Measurements from ENCODE around the gene IQCF2. TPM values are rescaled to one million over a fixed set of nuclear protein-coding genes. Genes with fewer than 3 reads are reported as not detected.
"Not testable (repeated sequence)": the region's sequence is repeated elsewhere in the genome, so short reads cannot be mapped to it uniquely, and the experiment has no call there.

The IQCF2 gene
- total RNA-seq, 2 experiments from 2014 or later: not detected

GRCh38 chr3:51897391-51897790 is 36.0 kb downstream of the IQCF2 start:
- DNase-seq (no peak), ATAC-seq (no peak)
- no peak for TF ChIP-seq CTCF (IDR thresholded peaks at IDR 0.05)
- no peaks in the 10 kb centered on the region for H3K9me3 Mint-ChIP-seq
- H3K27ac Mint-ChIP-seq: no peak overlapping the region
- H3K27me3 Mint-ChIP-seq: peaks cover 24% of the 10 kb centered on the region
- intact Hi-C loops (cut with micrococcal nuclease): no loop called here
- H3K4me3 Mint-ChIP-seq: no peak overlapping the region
- ChIA-PET POLR2A (no interaction called here), CTCF (interaction anchor here (0.6 kb wide), 1 partner anchor 44 kb away, joined by 4 read pairs; the partner anchor contains the start of gene RRP9)
- peaks cover 6% of the 10 kb centered on the region for H3K4me1 Mint-ChIP-seq (ENCODE audit: low read depth)
- no peaks in the 10 kb centered on the region for H3K36me3 Mint-ChIP-seq (ENCODE audit: low read depth)

- POLR2A ChIA-PET; H3K27ac Mint-ChIP-seq; H3K4me3 Mint-ChIP-seq; H3K36me3 Mint-ChIP-seq (ENCODE audit: low read depth); intact Hi-C loops (cut with micrococcal nuclease); H3K4me1 Mint-ChIP-seq (ENCODE audit: low read depth); ATAC-seq; CTCF ChIA-PET; H3K9me3 Mint-ChIP-seq: not testable (repeated sequence)
- peak; percentile 4 for DNase-seq
- H3K27me3 Mint-ChIP-seq: peaks cover 24% of the 10 kb centered on the region
Measured at GRCh38 chr3:51900043-51900442, 38.6 kb downstream of the IQCF2 start.

GRCh38 chr3:51902361-51902760 is 40.9 kb downstream of the IQCF2 start:
- H3K36me3 Mint-ChIP-seq (ENCODE audit: low read depth); CTCF ChIA-PET; H3K9me3 Mint-ChIP-seq; H3K4me3 Mint-ChIP-seq; intact Hi-C loops (cut with micrococcal nuclease); H3K27ac Mint-ChIP-seq; ATAC-seq; POLR2A ChIA-PET; H3K4me1 Mint-ChIP-seq (ENCODE audit: low read depth): not testable (repeated sequence)
- peak; percentile 34 for DNase-seq
- peaks cover 22% of the 10 kb centered on the region for H3K27me3 Mint-ChIP-seq

- peaks cover 24% of the 10 kb centered on the region for H3K27me3 Mint-ChIP-seq
- H3K36me3 Mint-ChIP-seq (ENCODE audit: low read depth): peaks cover 2% of the 10 kb centered on the region
- ChIA-PET CTCF (no interaction called here), POLR2A (no interaction called here)
- H3K4me3 Mint-ChIP-seq: no peak overlapping the region
- TF ChIP-seq CTCF (IDR thresholded peaks at IDR 0.05): no peak
- ATAC-seq (no peak), DNase-seq (no peak)
- H3K4me1 Mint-ChIP-seq (ENCODE audit: low read depth): peaks cover 6% of the 10 kb centered on the region
- H3K27ac Mint-ChIP-seq: no peak overlapping the region
- H3K9me3 Mint-ChIP-seq: peaks cover 11% of the 10 kb centered on the region
- intact Hi-C loops (cut with micrococcal nuclease): no loop called here
Measured at GRCh38 chr3:51904034-51904823, 42.8 kb downstream of the IQCF2 start.

- Mint-ChIP-seq H3K4me3 (no peak overlapping the region), H3K36me3 (ENCODE audit: low read depth) (peaks cover 2% of the 10 kb centered on the region), H3K4me1 (ENCODE audit: low read depth) (no peaks in the 10 kb centered on the region), H3K9me3 (peaks cover 11% of the 10 kb centered on the region), H3K27ac (no peak overlapping the region), H3K27me3 (peaks cover 14% of the 10 kb centered on the region)
- no peak for TF ChIP-seq CTCF (IDR thresholded peaks at IDR 0.05)
- intact Hi-C loops (cut with micrococcal nuclease): no loop called here
- CTCF ChIA-PET: no interaction called here
- ATAC-seq (no peak), DNase-seq (no peak)
- POLR2A ChIA-PET: no interaction called here
Measured at GRCh38 chr3:51908026-51908425, 46.6 kb downstream of the IQCF2 start.

Other genes starting within 250 kb of the IQCF2 start
- gene TEX264, start 190.4 kb upstream of the IQCF2 start, total RNA-seq: 10 to 100 TPM; 24.9 to 26.0 TPM
- gene GRM2, start 154.5 kb upstream of the IQCF2 start, total RNA-seq: under 1 TPM; 0.20 to 0.22 TPM
- gene IQCF6, start 82.4 kb upstream of the IQCF2 start, total RNA-seq: not detected
- gene IQCF5, start 14.0 kb downstream of the IQCF2 start, total RNA-seq: not detected
- gene IQCF1, start 41.7 kb downstream of the IQCF2 start, total RNA-seq: not detected
- gene RRP9, start 80.3 kb downstream of the IQCF2 start, total RNA-seq: 10 to 100 TPM; 40.0 to 40.7 TPM
- gene PARP3, start 80.7 kb downstream of the IQCF2 start, total RNA-seq: 10 to 100 TPM; 11.5 to 12.7 TPM
- gene GPR62, start 93.8 kb downstream of the IQCF2 start, total RNA-seq: not detected
- 1 to 10 TPM; 8.4 to 9.6 TPM for gene PCBP4, start 105.8 kb downstream of the IQCF2 start, total RNA-seq
- 10 to 100 TPM; 70.7 to 73.6 TPM for gene ABHD14B, start 112.4 kb downstream of the IQCF2 start, total RNA-seq
- 1 to 10 TPM; 8.9 to 9.5 TPM for gene ABHD14A, start 113.4 kb downstream of the IQCF2 start, total RNA-seq
- gene ACY1, start 121.9 kb downstream of the IQCF2 start, total RNA-seq: 10 to 100 TPM; 61.8 to 64.5 TPM
- 1,000 to 10,000 TPM; 2,039 to 2,045 TPM for gene RPL29, start 134.3 kb downstream of the IQCF2 start, total RNA-seq
- 10 to 100 TPM; 19.6 to 21.6 TPM for gene DUSP7, start 195.0 kb downstream of the IQCF2 start, total RNA-seq